Measurements from ENCODE around the gene SEH1L.
"Not testable (repeated sequence)": the region's sequence is repeated elsewhere in the genome, so short reads cannot be mapped to it uniquely, and the experiment has no call there.

The SEH1L gene

GRCh38 chr18:12947285-12948049 lies at the start of gene SEH1L:
Gene SEH1L (plus strand): TSS chr18:12948011. CDS start chr18:12948122, 111 bp downstream.
- peak; percentile 99 for DNase-seq (ENCODE audit: low spot score)

GRCh38 chr18:12901208-12901607 lies 46.6 kb upstream of the SEH1L start:
- not testable (repeated sequence) for DNase-seq (ENCODE audit: low spot score)

- DNase-seq (ENCODE audit: low spot score) = no peak
Observed at GRCh38 chr18:12904012-12904516, 43.7 kb upstream of the SEH1L start.

GRCh38 chr18:12906119-12906518 lies 41.7 kb upstream of the SEH1L start:
- DNase-seq (ENCODE audit: low spot score) = no peak

GRCh38 chr18:12906773-12907172 lies 41.0 kb upstream of the SEH1L start:
- DNase-seq (ENCODE audit: low spot score) = no peak

GRCh38 chr18:12907258-12907925 lies 40.4 kb upstream of the SEH1L start:
- no peak for DNase-seq (ENCODE audit: low spot score)

- DNase-seq (ENCODE audit: low spot score) = no peak
Observed at GRCh38 chr18:12908706-12909105, 39.1 kb upstream of the SEH1L start.

GRCh38 chr18:12911025-12911928 lies 36.5 kb upstream of the SEH1L start:
- no peak for DNase-seq (ENCODE audit: low spot score)

GRCh38 chr18:12911929-12912703 lies 35.7 kb upstream of the SEH1L start:
- no peak for DNase-seq (ENCODE audit: low spot score)

- DNase-seq (ENCODE audit: low spot score) = no peak
Observed at GRCh38 chr18:12921178-12921577, 26.6 kb upstream of the SEH1L start.

- no peak for DNase-seq (ENCODE audit: low spot score)
Observed at GRCh38 chr18:12922266-12922665, 25.5 kb upstream of the SEH1L start.

- no peak for DNase-seq (ENCODE audit: low spot score)
Observed at GRCh38 chr18:12924616-12925015, 23.2 kb upstream of the SEH1L start.

- DNase-seq (ENCODE audit: low spot score) = no peak
Observed at GRCh38 chr18:12928206-12928605, 19.6 kb upstream of the SEH1L start.

- DNase-seq (ENCODE audit: low spot score) = peak; percentile 38
Observed at GRCh38 chr18:12928641-12929040, 19.2 kb upstream of the SEH1L start.

- DNase-seq (ENCODE audit: low spot score) = no peak
Observed at GRCh38 chr18:12929477-12930083, 18.2 kb upstream of the SEH1L start.

GRCh38 chr18:12930376-12930775 lies 17.4 kb upstream of the SEH1L start:
- no peak for DNase-seq (ENCODE audit: low spot score)

GRCh38 chr18:12930908-12931307 lies 16.9 kb upstream of the SEH1L start:
- no peak for DNase-seq (ENCODE audit: low spot score)

GRCh38 chr18:12933327-12933726 lies 14.5 kb upstream of the SEH1L start:
- no peak for DNase-seq (ENCODE audit: low spot score)

GRCh38 chr18:12934454-12935071 lies 13.2 kb upstream of the SEH1L start:
- DNase-seq (ENCODE audit: low spot score) = peak; percentile 74

- no peak for DNase-seq (ENCODE audit: low spot score)
Observed at GRCh38 chr18:12939162-12939561, 8.6 kb upstream of the SEH1L start.

- no peak for DNase-seq (ENCODE audit: low spot score)
Observed at GRCh38 chr18:12943215-12943614, 4.6 kb upstream of the SEH1L start.

Measured in putamen (tissue), 1 donor.